ENCODE measurements around the gene TRPM6. TPM values are rescaled to one million over a fixed set of nuclear protein-coding genes. Genes with fewer than 3 reads are reported as not detected.
"Not testable (repeated sequence)": the region's sequence is repeated elsewhere in the genome, so short reads cannot be mapped to it uniquely, and the experiment has no call there.

Gene TRPM6
- total and polyA plus RNA-seq, 2 experiments from 2014 or later: 0.23 to 0.87 TPM

DNA sequence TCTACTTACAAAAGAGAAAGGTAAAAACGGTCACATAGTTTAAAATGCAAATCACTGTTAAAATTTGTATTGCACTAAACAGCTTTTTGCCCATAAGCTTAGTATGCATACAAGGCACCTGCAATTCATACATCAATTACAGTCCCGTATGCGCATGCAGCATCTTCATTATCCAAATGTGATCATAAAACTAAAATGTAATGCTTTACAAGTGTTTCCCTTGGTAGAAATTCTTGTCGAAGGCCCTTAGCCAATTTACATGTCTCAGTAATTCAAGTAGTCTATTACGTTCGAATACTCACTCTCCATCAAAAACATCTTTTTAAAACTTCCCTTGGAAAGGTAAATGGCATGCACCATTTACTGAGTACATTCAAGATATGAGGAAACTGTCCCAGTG lies 32.6 kb downstream of the TRPM6 start (continued):
- TF ChIP-seq ZNF462 (CRISPR knock-in tag; IDR thresholded peaks at IDR 0.05): no peak

DNA sequence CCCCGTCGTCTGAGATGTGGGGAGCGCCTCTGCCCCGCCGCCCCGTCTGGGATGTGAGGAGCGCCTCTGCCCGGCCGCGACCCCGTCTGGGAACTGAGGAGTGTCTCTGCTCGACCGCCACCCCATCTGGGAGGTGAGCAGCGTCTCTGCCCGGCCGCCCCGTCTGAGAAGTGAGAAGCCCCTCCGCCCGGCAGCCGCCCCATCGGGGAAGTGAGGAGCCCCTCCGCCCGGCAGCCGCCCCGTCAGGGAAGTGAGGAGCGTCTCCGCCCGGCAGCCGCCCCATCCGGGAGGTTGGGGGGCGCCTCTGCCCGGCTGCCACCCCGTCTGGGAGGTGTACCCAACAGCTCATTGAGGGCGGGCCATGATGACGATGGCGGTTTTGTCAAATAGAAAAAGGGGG lies 34.7 kb downstream of the TRPM6 start:
- not testable (repeated sequence) for DNase-seq (ENCODE audit: low spot score); H3K4me1 Mint-ChIP-seq; H3K27me3 Mint-ChIP-seq (ENCODE audit: insufficient read depth, low read depth, poor library complexity); H3K9me2 ChIP-seq (ENCODE audit: insufficient read depth); H2AFZ ChIP-seq; H3K4me1 ChIP-seq (ENCODE audit: insufficient read depth); H4K20me1 ChIP-seq (replicated peaks; ENCODE audit: insufficient read depth); H3K9me3 Mint-ChIP-seq; H3K27ac Mint-ChIP-seq; H3K27me3 ChIP-seq (ENCODE audit: insufficient read depth); H3K4me3 ChIP-seq; H3K4me2 ChIP-seq; ATAC-seq; H3K36me3 ChIP-seq (ENCODE audit: insufficient read depth); H3K4me3 Mint-ChIP-seq; H3K36me3 Mint-ChIP-seq (ENCODE audit: low read depth); H3K27ac ChIP-seq (ENCODE audit: low read depth); H3K79me2 ChIP-seq (replicated peaks; ENCODE audit: insufficient read depth); H3F3A ChIP-seq (replicated peaks; ENCODE audit: low read depth)

DNA sequence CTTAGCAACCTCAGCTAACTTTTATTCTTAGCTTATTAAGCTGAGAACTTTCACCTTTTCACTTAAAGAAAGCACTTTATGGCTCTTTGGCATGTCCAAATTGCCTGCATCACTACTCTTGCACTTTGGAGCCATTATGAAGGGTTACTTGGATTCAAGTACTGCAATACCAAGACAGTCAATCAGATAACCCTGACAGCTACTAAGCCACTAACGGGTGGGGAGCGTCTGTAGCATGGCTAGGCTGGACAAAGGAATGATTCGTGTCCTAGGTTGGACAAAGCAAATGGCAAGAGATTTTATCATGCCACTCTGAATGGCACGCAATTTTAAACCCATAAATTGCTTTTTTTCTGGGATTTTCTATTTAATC lies 39.6 kb downstream of the TRPM6 start:
- Histone ChIP-seq H3K27ac (ENCODE audit: low read depth) (no peak overlapping the region), H3K27me3 (ENCODE audit: insufficient read depth) (no peaks in the 10 kb centered on the region), H2AFZ (no peak overlapping the region), H3K4me2 (no peak overlapping the region), H3F3A (replicated peaks; ENCODE audit: low read depth) (no peaks in the 10 kb centered on the region), H3K4me1 (ENCODE audit: insufficient read depth) (no peaks in the 10 kb centered on the region), H3K9me2 (ENCODE audit: insufficient read depth) (no peaks in the 10 kb centered on the region; the same call in 1 of the 2 replicates), H3K36me3 (ENCODE audit: insufficient read depth) (no peaks in the 10 kb centered on the region), H3K4me3 (no peak overlapping the region), H3K79me2 (replicated peaks; ENCODE audit: insufficient read depth) (no peaks in the 10 kb centered on the region), H4K20me1 (replicated peaks; ENCODE audit: insufficient read depth) (no peaks in the 10 kb centered on the region)
- no peak overlapping the region for H3K4me3 Mint-ChIP-seq
- DNase-seq (ENCODE audit: low spot score) (no peak), ATAC-seq (no peak)
- peaks cover 2% of the 10 kb centered on the region; the same call in 2 of the 3 replicates for H3K36me3 Mint-ChIP-seq (ENCODE audit: low read depth)
- H3K9me3 Mint-ChIP-seq: peaks cover 5% of the 10 kb centered on the region; the same call in 1 of the 3 replicates
- no peak overlapping the region for H3K27ac Mint-ChIP-seq
- no peaks in the 10 kb centered on the region for H3K4me1 Mint-ChIP-seq
- no peaks in the 10 kb centered on the region for H3K27me3 Mint-ChIP-seq (ENCODE audit: insufficient read depth, low read depth, poor library complexity)
- TF ChIP-seq NANOG (IDR thresholded peaks at IDR 0.05; ENCODE audit: borderline replicate concordance) (no peak), ZNF114 (CRISPR knock-in tag; IDR thresholded peaks at IDR 0.05) (no peak), CTCF (conservative IDR thresholded peaks at IDR 0.05; ENCODE audit: low read depth in 2 of 2) (no peak)
